Esophagus squamous epithelium (tissue), 5 donors: Measurements from ENCODE around the gene CDC42BPB. TPM values are rescaled to one million over a fixed set of nuclear protein-coding genes. Genes with fewer than 3 reads are reported as not detected.

Experiments used
- DNase-seq: peaks from one replicate; lab custom pipeline; 2025; lab: John Stamatoyannopoulos, UW
- H3K27ac ChIP-seq, 4 donors: fragments of 200-600 bp; sonication (generic); one replicate each; pipeline ENCODE4 v1.5.1; 2016 to 2019; ENCODE audit warnings: mild to moderate bottlenecking in 1 of 4
- H3K27me3 ChIP-seq, 4 donors: fragments of 200-600 bp; sonication (generic); 1 replicate in 3 of 4; 2 replicates in 1 of 4; pipeline versions ENCODE4 v1.5.1 to v1.6.0; 2017 to 2021; ENCODE audit warnings: antibody characterized with exemption in 1 of 4
- H3K36me3 ChIP-seq, 3 donors: fragments of 200-600 bp; sonication (generic); one replicate each; pipeline ENCODE4 v1.5.1; 2016 to 2019
- H3K4me1 ChIP-seq, 3 donors: fragments of 200-600 bp; sonication (generic); one replicate each; pipeline ENCODE4 v1.5.1; 2017 to 2019
- H3K4me3 ChIP-seq, 4 donors: fragments of 200-600 bp; sonication (generic); 1 replicate in 3 of 4; 2 replicates in 1 of 4; pipeline ENCODE4 v1.5.1; 2016 to 2019; ENCODE audit warnings: mild to moderate bottlenecking in 2 of 4, moderate library complexity in 1 of 4
- H3K9me3 ChIP-seq, 3 donors: fragments of 200-600 bp; sonication (generic); one replicate each; pipeline ENCODE4 v1.5.1; 2016 to 2019
- CTCF ChIP-seq, 6 experiments: fragments of 450-650 bp in 4 of 6; fragments of 200-600 bp in 2 of 6; sonication (generic) in 2 of 6; IDR thresholded peaks; one replicate each; pipeline ENCODE4 v1.5.1; 2016 to 2019; ENCODE audit warnings: antibody characterized with exemption in 6 of 6, mild to moderate bottlenecking in 4 of 6, moderate library complexity in 4 of 6
- POLR2A ChIP-seq, 4 donors: fragments of 450-650 bp; IDR thresholded peaks; one replicate each; pipeline ENCODE4 v1.6.1; 2017; ENCODE audit warnings: antibody characterized with exemption in 4 of 4, mild to moderate bottlenecking in 4 of 4, moderate library complexity in 3 of 4
- WGBS, 2 donors: methylation state at CpG; one replicate each; pipeline ENCODE4 v1.1.5; 2018; 5-methylcytosine and 5-hydroxymethylcytosine counted together
- intact Hi-C: fragments of 100-400 bp; cut with DNase I; formaldehyde crosslinking; loops from one replicate; pipeline ENCODE4 v1.15.0; 2022
- total RNA-seq, 4 donors: library from RNA; depleted of rRNA; stranded (reverse); fragments of >200 nt; gene quantifications; one replicate each; pipeline ENCODE4 v1.1.0, GENCODE V29; 2016
- donor health status: DM: yes; HTN: yes; CAD: no.

The CDC42BPB gene
- total RNA-seq, 4 donors from 2014 or later: 43.7 to 98.2 (median 81.2) TPM

- no peak overlapping the region for H3K27ac ChIP-seq
- DNase-seq: no peak
- TF ChIP-seq CTCF (IDR thresholded peaks at IDR 0.05): no peak
- TF ChIP-seq POLR2A (IDR thresholded peaks at IDR 0.05): no peak
- H3K4me3 ChIP-seq: no peak overlapping the region
- WGBS, 2 donors: 72 to 81% methylated on average over 11 to 14 of the region's 31 CpGs
- peaks cover 13 to 46% (median 41%) of the 10 kb centered on the region in 3 donors for H3K4me1 ChIP-seq
- H3K27me3 ChIP-seq: peaks cover 0 to 58% (median 3%) of the 10 kb centered on the region in 4 donors
- H3K9me3 ChIP-seq: no peaks in the 10 kb centered on the region
- no peaks in the 10 kb centered on the region for H3K36me3 ChIP-seq
- intact Hi-C loops: no loop called here
These were observed 40.9 kb upstream of the CDC42BPB start for GRCh38 chr14:103097994-103098957.

GRCh38 chr14:103097244-103097993, 40.1 kb upstream of the CDC42BPB start:
- 81 to 87% methylated on average over 10 to 17 of the region's 26 CpGs for WGBS, 2 donors
- Histone ChIP-seq H3K4me3 (no peak overlapping the region), H3K9me3 (no peaks in the 10 kb centered on the region), H3K27me3 (peaks cover 0 to 50% (median under 1%) of the 10 kb centered on the region in 4 donors), H3K36me3 (no peaks in the 10 kb centered on the region), H3K4me1 (peaks cover 8 to 37% (median 35%) of the 10 kb centered on the region in 3 donors), H3K27ac (no peak overlapping the region)
- no peak for TF ChIP-seq CTCF (IDR thresholded peaks at IDR 0.05)
- TF ChIP-seq POLR2A (IDR thresholded peaks at IDR 0.05): no peak
- intact Hi-C loops: no loop called here
- no peak for DNase-seq

- Histone ChIP-seq H3K4me3 (no peak overlapping the region), H3K36me3 (no peaks in the 10 kb centered on the region), H3K27me3 (peaks cover 0 to 40% (median 0%) of the 10 kb centered on the region in 4 donors), H3K27ac (no peak overlapping the region), H3K4me1 (peaks cover 8 to 39% (median 37%) of the 10 kb centered on the region in 3 donors), H3K9me3 (no peaks in the 10 kb centered on the region)
- intact Hi-C loops: no loop called here
- TF ChIP-seq POLR2A (IDR thresholded peaks at IDR 0.05) (no peak), CTCF (IDR thresholded peaks at IDR 0.05) (no peak)
- DNase-seq: no peak
- whole genome bisulfite sequencing, 2 donors: 60 to 70% methylated on average over 4 of the region's 4 CpGs
These were observed 39.0 kb upstream of the CDC42BPB start for GRCh38 chr14:103096387-103096786.

- intact Hi-C loops: no loop called here
- WGBS, 2 donors: 88 to 92% methylated on average over 7 to 10 of the region's 11 CpGs
- Histone ChIP-seq H3K4me3 (peak overlapping the region in 1 of 4 donors; percentile 49), H3K36me3 (no peaks in the 10 kb centered on the region), H3K9me3 (no peaks in the 10 kb centered on the region), H3K27me3 (peaks cover 0 to 39% (median 0%) of the 10 kb centered on the region in 4 donors), H3K4me1 (peaks cover 15 to 46% (median 40%) of the 10 kb centered on the region in 3 donors), H3K27ac (peak overlapping the region in 3 of 4 donors; percentile 65 to 82 (median 77))
- DNase-seq: no peak
- TF ChIP-seq POLR2A (IDR thresholded peaks at IDR 0.05) (no peak), CTCF (IDR thresholded peaks at IDR 0.05) (no peak)
These were observed 37.9 kb upstream of the CDC42BPB start for GRCh38 chr14:103095210-103095778.
